ENCODE measurements around the gene APBA1. TPM values are rescaled to one million over a fixed set of nuclear protein-coding genes. Genes with fewer than 3 reads are reported as not detected.

The APBA1 gene
- total RNA-seq, 1 donor from 2014 or later, result under 0.01 TPM

- Histone ChIP-seq H3K4me3 (ENCODE audit: low read depth, low read length) (no peak overlapping the region), H3K36me3 (ENCODE audit: control insufficient read depth, insufficient read depth, low read length) (no peaks in the 10 kb centered on the region), H3K27me3 (ENCODE audit: control insufficient read depth, insufficient read depth, low read length) (no peaks in the 10 kb centered on the region)
- peak; percentile 79 for DNase-seq (ENCODE audit: low read depth)
- no peak for TF ChIP-seq CTCF (IDR thresholded peaks at IDR 0.05; ENCODE audit: insufficient read depth, low read length, severe bottlenecking)
- FAIRE-seq, result no peak
Measured at GRCh38 chr9:69573651-69574050, 98.5 kb downstream of the APBA1 start.

- Histone ChIP-seq H3K27me3 (ENCODE audit: control insufficient read depth, insufficient read depth, low read length) (no peaks in the 10 kb centered on the region), H3K36me3 (ENCODE audit: control insufficient read depth, insufficient read depth, low read length) (no peaks in the 10 kb centered on the region), H3K4me3 (ENCODE audit: low read depth, low read length) (no peak overlapping the region)
- no peak for FAIRE-seq
- TF ChIP-seq CTCF (IDR thresholded peaks at IDR 0.05; ENCODE audit: insufficient read depth, low read length, severe bottlenecking), result no peak
- DNase-seq (ENCODE audit: low read depth), result peak; percentile 36
Measured at GRCh38 chr9:69572611-69573010, 99.6 kb downstream of the APBA1 start.

GRCh38 chr9:69571032-69571431, 101.1 kb downstream of the APBA1 start:
- no peak overlapping the region for H3K4me3 ChIP-seq (ENCODE audit: low read depth, low read length)
- no peak for TF ChIP-seq CTCF (IDR thresholded peaks at IDR 0.05; ENCODE audit: insufficient read depth, low read length, severe bottlenecking)
- no peaks in the 10 kb centered on the region for H3K36me3 ChIP-seq (ENCODE audit: control insufficient read depth, insufficient read depth, low read length)
- H3K27me3 ChIP-seq (ENCODE audit: control insufficient read depth, insufficient read depth, low read length), result no peaks in the 10 kb centered on the region
- FAIRE-seq (no peak), DNase-seq (ENCODE audit: low read depth) (peak; percentile 16)

GRCh38 chr9:69569738-69570451, 102.3 kb downstream of the APBA1 start:
- Histone ChIP-seq H3K36me3 (ENCODE audit: control insufficient read depth, insufficient read depth, low read length) (no peaks in the 10 kb centered on the region), H3K27me3 (ENCODE audit: control insufficient read depth, insufficient read depth, low read length) (no peaks in the 10 kb centered on the region), H3K4me3 (ENCODE audit: low read depth, low read length) (no peak overlapping the region)
- peak; percentile 88 for DNase-seq (ENCODE audit: low read depth)
- TF ChIP-seq CTCF (IDR thresholded peaks at IDR 0.05; ENCODE audit: insufficient read depth, low read length, severe bottlenecking), result no peak
- FAIRE-seq, result no peak

- no peaks in the 10 kb centered on the region for H3K36me3 ChIP-seq (ENCODE audit: control insufficient read depth, insufficient read depth, low read length)
- no peak for TF ChIP-seq CTCF (IDR thresholded peaks at IDR 0.05; ENCODE audit: insufficient read depth, low read length, severe bottlenecking)
- DNase-seq (ENCODE audit: low read depth) (no peak), FAIRE-seq (no peak)
- H3K27me3 ChIP-seq (ENCODE audit: control insufficient read depth, insufficient read depth, low read length), result peaks cover 2% of the 10 kb centered on the region
- H3K4me3 ChIP-seq (ENCODE audit: low read depth, low read length), result no peak overlapping the region
Measured at GRCh38 chr9:69564557-69564956, 107.6 kb downstream of the APBA1 start.

- Histone ChIP-seq H3K36me3 (ENCODE audit: control insufficient read depth, insufficient read depth, low read length) (no peaks in the 10 kb centered on the region), H3K4me3 (ENCODE audit: low read depth, low read length) (no peak overlapping the region), H3K27me3 (ENCODE audit: control insufficient read depth, insufficient read depth, low read length) (peaks cover 3% of the 10 kb centered on the region)
- no peak for FAIRE-seq
- TF ChIP-seq CTCF (IDR thresholded peaks at IDR 0.05; ENCODE audit: insufficient read depth, low read length, severe bottlenecking), result no peak
- no peak for DNase-seq (ENCODE audit: low read depth)
Measured at GRCh38 chr9:69559126-69559525, 113.0 kb downstream of the APBA1 start.

Data from bronchial epithelial cell (primary cell).